Measurements from ENCODE around the gene ENTREP1.

The ENTREP1 gene

GRCh38 chr9:69319324-69320025, 5.5 kb upstream of the ENTREP1 start:
- DNase-seq (ENCODE audit: low spot score) = no peak
- TF ChIP-seq CTCF (IDR thresholded peaks at IDR 0.05) = no peak
- Histone ChIP-seq H3K27ac (no peak overlapping the region), H3K4me3 (no peak overlapping the region)

GRCh38 chr9:69322256-69322655, 2.8 kb upstream of the ENTREP1 start:
- H3K4me3 ChIP-seq = no peak overlapping the region
- no peak for DNase-seq (ENCODE audit: low spot score)
- no peak overlapping the region for H3K27ac ChIP-seq
- TF ChIP-seq CTCF (IDR thresholded peaks at IDR 0.05) = no peak

- no peak for DNase-seq (ENCODE audit: low spot score)
- H3K27ac ChIP-seq = no peak overlapping the region
- no peak overlapping the region for H3K4me3 ChIP-seq
- TF ChIP-seq CTCF (IDR thresholded peaks at IDR 0.05) = no peak
Measured at GRCh38 chr9:69323861-69324260, 1.2 kb upstream of the ENTREP1 start.

GRCh38 chr9:69325409-69326212, 596 bp downstream of the ENTREP1 start:
- DNase-seq (ENCODE audit: low spot score) = no peak
- no peak for TF ChIP-seq CTCF (IDR thresholded peaks at IDR 0.05)
- Histone ChIP-seq H3K27ac (peak overlapping the region in 1 of 2 donors; percentile 83), H3K4me3 (peak overlapping the region; percentile 81)

GRCh38 chr9:69326261-69326660, 1.2 kb downstream of the ENTREP1 start:
- Histone ChIP-seq H3K27ac (no peak overlapping the region), H3K4me3 (peak overlapping the region; percentile 81)
- DNase-seq (ENCODE audit: low spot score) = no peak
- TF ChIP-seq CTCF (IDR thresholded peaks at IDR 0.05) = no peak

GRCh38 chr9:69330580-69330979, 5.6 kb downstream of the ENTREP1 start:
- Histone ChIP-seq H3K4me3 (no peak overlapping the region), H3K27ac (no peak overlapping the region)
- no peak for DNase-seq (ENCODE audit: low spot score)
- TF ChIP-seq CTCF (IDR thresholded peaks at IDR 0.05) = no peak

- TF ChIP-seq CTCF (IDR thresholded peaks at IDR 0.05) = no peak
- no peak for DNase-seq (ENCODE audit: low spot score)
- no peak overlapping the region for H3K4me3 ChIP-seq
- H3K27ac ChIP-seq = no peak overlapping the region
Measured at GRCh38 chr9:69331444-69331843, 6.4 kb downstream of the ENTREP1 start.
